ENCODE data around the gene STXBP3. TPM values are rescaled to one million over a fixed set of nuclear protein-coding genes. Genes with fewer than 3 reads are reported as not detected.

STXBP3 gene
- total RNA-seq, 1 donor from 2014 or later: 28.2 TPM

- no peak overlapping the region for H3K27ac ChIP-seq (ENCODE audit: low read depth, low read length)
- peaks cover 0 to 4% (median 0%) of the 10 kb centered on the region in 3 donors for H3K27me3 ChIP-seq (ENCODE audit: control insufficient read depth in 3 of 3, insufficient read depth in 3 of 3, low read length in 3 of 3)
- no peaks in the 10 kb centered on the region for H3K9me3 ChIP-seq (ENCODE audit: control insufficient read depth in 3 of 3, low read length in 3 of 3)
- no peaks in the 10 kb centered on the region for H3K36me3 ChIP-seq (ENCODE audit: control insufficient read depth in 3 of 3, insufficient read depth in 3 of 3, low read length in 3 of 3)
- no peak overlapping the region for H3K4me3 ChIP-seq (ENCODE audit: low read length in 3 of 3)
- no peaks in the 10 kb centered on the region for H3K4me1 ChIP-seq (ENCODE audit: control insufficient read depth in 3 of 3, insufficient read depth in 3 of 3, low read length in 3 of 3)
- H3K9ac ChIP-seq (ENCODE audit: low read depth in 1 of 3, low read length in 3 of 3): no peak overlapping the region
Observed at GRCh38 chr1:108729481-108729880, 17.0 kb upstream of the STXBP3 start.

- Histone ChIP-seq H3K4me3 (ENCODE audit: low read length in 3 of 3) (no peak overlapping the region), H3K9me3 (ENCODE audit: control insufficient read depth in 3 of 3, low read length in 3 of 3) (no peaks in the 10 kb centered on the region), H3K4me1 (ENCODE audit: control insufficient read depth in 3 of 3, insufficient read depth in 3 of 3, low read length in 3 of 3) (no peaks in the 10 kb centered on the region), H3K27ac (ENCODE audit: low read depth, low read length) (no peak overlapping the region), H3K27me3 (ENCODE audit: control insufficient read depth in 3 of 3, insufficient read depth in 3 of 3, low read length in 3 of 3) (peaks cover 0 to 4% (median 2%) of the 10 kb centered on the region in 3 donors), H3K9ac (ENCODE audit: low read depth in 1 of 3, low read length in 3 of 3) (no peak overlapping the region), H3K36me3 (ENCODE audit: control insufficient read depth in 3 of 3, insufficient read depth in 3 of 3, low read length in 3 of 3) (no peaks in the 10 kb centered on the region)
Observed at GRCh38 chr1:108732398-108732797, 14.1 kb upstream of the STXBP3 start.

- H3K27me3 ChIP-seq (ENCODE audit: control insufficient read depth in 3 of 3, insufficient read depth in 3 of 3, low read length in 3 of 3): peaks cover 0 to 2% (median 0%) of the 10 kb centered on the region in 3 donors
- no peak overlapping the region for H3K27ac ChIP-seq (ENCODE audit: low read depth, low read length)
- no peak overlapping the region for H3K9ac ChIP-seq (ENCODE audit: low read depth in 1 of 3, low read length in 3 of 3)
Observed at GRCh38 chr1:108734171-108734865, 12.2 kb upstream of the STXBP3 start.

GRCh38 chr1:108742253-108742652 lies 4.2 kb upstream of the STXBP3 start:
- H3K9ac ChIP-seq (ENCODE audit: low read depth in 1 of 3, low read length in 3 of 3): no peak overlapping the region

More at GRCh38 chr1:108734171-108734865, 12.2 kb upstream of the STXBP3 start:
- Histone ChIP-seq H3K4me3 (ENCODE audit: low read length in 3 of 3) (no peak overlapping the region), H3K9me3 (ENCODE audit: control insufficient read depth in 3 of 3, low read length in 3 of 3) (no peaks in the 10 kb centered on the region), H3K4me1 (ENCODE audit: control insufficient read depth in 3 of 3, insufficient read depth in 3 of 3, low read length in 3 of 3) (no peaks in the 10 kb centered on the region), H3K36me3 (ENCODE audit: control insufficient read depth in 3 of 3, insufficient read depth in 3 of 3, low read length in 3 of 3) (no peaks in the 10 kb centered on the region)

GRCh38 chr1:108745980-108746381 lies 493 bp upstream of the STXBP3 start:
- no peaks in the 10 kb centered on the region for H3K27me3 ChIP-seq (ENCODE audit: control insufficient read depth in 3 of 3, insufficient read depth in 3 of 3, low read length in 3 of 3)
- peaks cover 0 to 5% (median 2%) of the 10 kb centered on the region in 3 donors for H3K4me1 ChIP-seq (ENCODE audit: control insufficient read depth in 3 of 3, insufficient read depth in 3 of 3, low read length in 3 of 3)
- peak overlapping the region; percentile 95 for H3K27ac ChIP-seq (ENCODE audit: low read depth, low read length)
- peak overlapping the region in 1 of 3 donors; percentile 8 for H3K9ac ChIP-seq (ENCODE audit: low read depth in 1 of 3, low read length in 3 of 3)
- H3K36me3 ChIP-seq (ENCODE audit: control insufficient read depth in 3 of 3, insufficient read depth in 3 of 3, low read length in 3 of 3): peaks cover 0 to 5% (median 0%) of the 10 kb centered on the region in 3 donors
- peak overlapping the region; percentile 40 to 97 (median 93) for H3K4me3 ChIP-seq (ENCODE audit: low read length in 3 of 3)
- no peaks in the 10 kb centered on the region for H3K9me3 ChIP-seq (ENCODE audit: control insufficient read depth in 3 of 3, low read length in 3 of 3)

More at GRCh38 chr1:108742253-108742652, 4.2 kb upstream of the STXBP3 start:
- Histone ChIP-seq H3K27ac (ENCODE audit: low read depth, low read length) (no peak overlapping the region), H3K27me3 (ENCODE audit: control insufficient read depth in 3 of 3, insufficient read depth in 3 of 3, low read length in 3 of 3) (no peaks in the 10 kb centered on the region), H3K36me3 (ENCODE audit: control insufficient read depth in 3 of 3, insufficient read depth in 3 of 3, low read length in 3 of 3) (no peaks in the 10 kb centered on the region), H3K4me1 (ENCODE audit: control insufficient read depth in 3 of 3, insufficient read depth in 3 of 3, low read length in 3 of 3) (peaks cover 0 to 2% (median 0%) of the 10 kb centered on the region in 3 donors), H3K9me3 (ENCODE audit: control insufficient read depth in 3 of 3, low read length in 3 of 3) (no peaks in the 10 kb centered on the region), H3K4me3 (ENCODE audit: low read length in 3 of 3) (no peak overlapping the region)

- peak overlapping the region; percentile 95 for H3K27ac ChIP-seq (ENCODE audit: low read depth, low read length)
- H3K36me3 ChIP-seq (ENCODE audit: control insufficient read depth in 3 of 3, insufficient read depth in 3 of 3, low read length in 3 of 3): peaks cover 0 to 7% (median 5%) of the 10 kb centered on the region in 3 donors
- peaks cover 0 to 5% (median 2%) of the 10 kb centered on the region in 3 donors for H3K4me1 ChIP-seq (ENCODE audit: control insufficient read depth in 3 of 3, insufficient read depth in 3 of 3, low read length in 3 of 3)
Observed at GRCh38 chr1:108747171-108747850, 837 bp downstream of the STXBP3 start.

GRCh38 chr1:108747898-108748297 lies 1.4 kb downstream of the STXBP3 start:
- Histone ChIP-seq H3K9ac (ENCODE audit: low read depth in 1 of 3, low read length in 3 of 3) (no peak overlapping the region), H3K4me3 (ENCODE audit: low read length in 3 of 3) (peak overlapping the region in 1 of 3 donors; percentile 97), H3K4me1 (ENCODE audit: control insufficient read depth in 3 of 3, insufficient read depth in 3 of 3, low read length in 3 of 3) (peaks cover 0 to 5% (median 2%) of the 10 kb centered on the region in 3 donors)

More at GRCh38 chr1:108747171-108747850, 837 bp downstream of the STXBP3 start:
- Histone ChIP-seq H3K9ac (ENCODE audit: low read depth in 1 of 3, low read length in 3 of 3) (peak overlapping the region; percentile 95 to 96 (median 95)), H3K4me3 (ENCODE audit: low read length in 3 of 3) (peak overlapping the region; percentile 93 to 97 (median 97)), H3K9me3 (ENCODE audit: control insufficient read depth in 3 of 3, low read length in 3 of 3) (no peaks in the 10 kb centered on the region), H3K27me3 (ENCODE audit: control insufficient read depth in 3 of 3, insufficient read depth in 3 of 3, low read length in 3 of 3) (no peaks in the 10 kb centered on the region)

GRCh38 chr1:108749081-108749480 lies 2.6 kb downstream of the STXBP3 start:
- Histone ChIP-seq H3K4me1 (ENCODE audit: control insufficient read depth in 3 of 3, insufficient read depth in 3 of 3, low read length in 3 of 3) (peaks cover 0 to 5% (median 2%) of the 10 kb centered on the region in 3 donors), H3K27ac (ENCODE audit: low read depth, low read length) (no peak overlapping the region), H3K4me3 (ENCODE audit: low read length in 3 of 3) (no peak overlapping the region), H3K27me3 (ENCODE audit: control insufficient read depth in 3 of 3, insufficient read depth in 3 of 3, low read length in 3 of 3) (no peaks in the 10 kb centered on the region), H3K36me3 (ENCODE audit: control insufficient read depth in 3 of 3, insufficient read depth in 3 of 3, low read length in 3 of 3) (peaks cover 0 to 12% (median 10%) of the 10 kb centered on the region in 3 donors), H3K9ac (ENCODE audit: low read depth in 1 of 3, low read length in 3 of 3) (no peak overlapping the region), H3K9me3 (ENCODE audit: control insufficient read depth in 3 of 3, low read length in 3 of 3) (no peaks in the 10 kb centered on the region)

More at GRCh38 chr1:108747898-108748297, 1.4 kb downstream of the STXBP3 start:
- H3K27ac ChIP-seq (ENCODE audit: low read depth, low read length): no peak overlapping the region
- H3K9me3 ChIP-seq (ENCODE audit: control insufficient read depth in 3 of 3, low read length in 3 of 3): no peaks in the 10 kb centered on the region
- H3K27me3 ChIP-seq (ENCODE audit: control insufficient read depth in 3 of 3, insufficient read depth in 3 of 3, low read length in 3 of 3): no peaks in the 10 kb centered on the region
- H3K36me3 ChIP-seq (ENCODE audit: control insufficient read depth in 3 of 3, insufficient read depth in 3 of 3, low read length in 3 of 3): peaks cover 0 to 10% (median 8%) of the 10 kb centered on the region in 3 donors

GRCh38 chr1:108750476-108751181 lies 4.2 kb downstream of the STXBP3 start:
- Histone ChIP-seq H3K9me3 (ENCODE audit: control insufficient read depth in 3 of 3, low read length in 3 of 3) (no peaks in the 10 kb centered on the region), H3K27ac (ENCODE audit: low read depth, low read length) (no peak overlapping the region), H3K4me1 (ENCODE audit: control insufficient read depth in 3 of 3, insufficient read depth in 3 of 3, low read length in 3 of 3) (peaks cover 0 to 5% (median 2%) of the 10 kb centered on the region in 3 donors), H3K9ac (ENCODE audit: low read depth in 1 of 3, low read length in 3 of 3) (no peak overlapping the region), H3K36me3 (ENCODE audit: control insufficient read depth in 3 of 3, insufficient read depth in 3 of 3, low read length in 3 of 3) (peaks cover 4 to 20% (median 16%) of the 10 kb centered on the region in 3 donors), H3K4me3 (ENCODE audit: low read length in 3 of 3) (no peak overlapping the region), H3K27me3 (ENCODE audit: control insufficient read depth in 3 of 3, insufficient read depth in 3 of 3, low read length in 3 of 3) (no peaks in the 10 kb centered on the region)

All from skeletal muscle tissue (tissue), 4 donors.